H9 (cell line): ENCODE measurements around the gene BAIAP2L1. TPM values are rescaled to one million over a fixed set of nuclear protein-coding genes. Genes with fewer than 3 reads are reported as not detected.

Experiments used
- DNase-seq: peaks from one replicate; pipeline ENCODE4 v3.0.0-alpha.2; 2017
- H2AFZ ChIP-seq: one replicate; pipeline ENCODE4 v1.6.1; 2013; ENCODE audit warnings: mild to moderate bottlenecking, low read length, control low read depth, moderate library complexity
- H2AK5ac ChIP-seq: 2 replicates; pipeline ENCODE4 v1.6.1; 2013; ENCODE audit warnings: low read length, control low read depth, mixed read lengths; ENCODE audit not compliant: insufficient read length
- H2BK120ac ChIP-seq: one replicate; pipeline ENCODE4 v1.6.1; 2013; ENCODE audit warnings: low read depth, mild to moderate bottlenecking, low read length, control low read depth, inconsistent platforms; ENCODE audit not compliant: poor library complexity, severe bottlenecking
- H2BK12ac ChIP-seq: 2 replicates; pipeline ENCODE4 v1.6.1; 2013; ENCODE audit warnings: low read length, control low read depth, mixed read lengths, low read depth; ENCODE audit not compliant: insufficient read length
- H2BK15ac ChIP-seq: 2 replicates; pipeline ENCODE4 v1.6.1; 2013; ENCODE audit warnings: low read depth, low read length, control low read depth
- H2BK20ac ChIP-seq: one replicate; pipeline ENCODE4 v1.6.1; 2013; ENCODE audit warnings: low read depth, mild to moderate bottlenecking, low read length, control low read depth, inconsistent platforms; ENCODE audit not compliant: poor library complexity, severe bottlenecking
- H2BK5ac ChIP-seq: 2 replicates; pipeline ENCODE4 v1.6.1; 2013; ENCODE audit warnings: low read length, control low read depth, mixed read lengths; ENCODE audit not compliant: insufficient read length
- H3K14ac ChIP-seq: 2 replicates; pipeline ENCODE4 v1.6.1; 2013; ENCODE audit warnings: low read length, control low read depth; ENCODE audit not compliant: insufficient read depth
- H3K18ac ChIP-seq: 2 replicates; pipeline ENCODE4 v1.6.1; 2013; ENCODE audit warnings: low read depth, mild to moderate bottlenecking, mixed read lengths, low read length, control low read depth; ENCODE audit not compliant: insufficient read length
- H3K23ac ChIP-seq: 2 replicates; pipeline ENCODE4 v1.6.1; 2013; ENCODE audit warnings: low read length, control low read depth, mixed read lengths, low read depth; ENCODE audit not compliant: insufficient read length
- H3K23me2 ChIP-seq: 2 replicates; pipeline ENCODE4 v1.6.1; 2013; ENCODE audit warnings: low read depth, mild to moderate bottlenecking, mixed read lengths, low read length, control low read depth; ENCODE audit not compliant: insufficient read length, poor library complexity, severe bottlenecking
- H3K27ac ChIP-seq: 2 replicates; pipeline ENCODE4 v1.5.1; 2013; ENCODE audit warnings: low read length, control low read depth, mixed read lengths, low read depth; ENCODE audit not compliant: insufficient read length
- H3K27me3 ChIP-seq: 2 replicates; pipeline ENCODE4 v1.6.1; 2013; ENCODE audit warnings: low read length, control low read depth, inconsistent platforms; ENCODE audit not compliant: insufficient read depth
- H3K4ac ChIP-seq: 2 replicates; pipeline ENCODE4 v1.6.1; 2013; ENCODE audit warnings: low read depth, mild to moderate bottlenecking, control low read depth, inconsistent platforms, low read length, moderate library complexity
- H3K4me1 ChIP-seq: 2 replicates; pipeline ENCODE4 v1.6.1; 2013; ENCODE audit warnings: low read length, control low read depth, inconsistent platforms; ENCODE audit not compliant: insufficient read depth
- H3K4me2 ChIP-seq: 2 replicates; pipeline ENCODE4 v1.6.1; 2013; ENCODE audit warnings: low read length, control low read depth, mixed read lengths; ENCODE audit not compliant: insufficient read length, insufficient read depth
- H3K56ac ChIP-seq: 2 replicates; pipeline ENCODE4 v1.6.1; 2013; ENCODE audit warnings: low read depth, mild to moderate bottlenecking, mixed read lengths, low read length, control low read depth; ENCODE audit not compliant: insufficient read length
- H3K79me1 ChIP-seq: 2 replicates; pipeline ENCODE4 v1.6.1; 2013; ENCODE audit warnings: low read depth, mild to moderate bottlenecking, moderate library complexity, low read length, control low read depth, inconsistent platforms; ENCODE audit not compliant: insufficient read depth, poor library complexity, severe bottlenecking
- H3K79me2 ChIP-seq: 2 replicates; pipeline ENCODE4 v1.6.1; 2013; ENCODE audit warnings: low read length, control low read depth, inconsistent platforms; ENCODE audit not compliant: insufficient read depth
- H3K9ac ChIP-seq: 2 replicates; pipeline ENCODE4 v1.6.1; 2013; ENCODE audit warnings: low read length, control low read depth, mixed read lengths; ENCODE audit not compliant: insufficient read length; ENCODE audit errors: extremely low read depth
- H3K9me3 ChIP-seq: one replicate; pipeline ENCODE4 v1.6.1; 2013; ENCODE audit warnings: low read depth, low read length, inconsistent platforms; ENCODE audit not compliant: control insufficient read depth
- H3T11ph ChIP-seq: one replicate; pipeline ENCODE4 v1.6.1; 2013; ENCODE audit warnings: mild to moderate bottlenecking, low read length, control low read depth, inconsistent platforms
- H4K20me1 ChIP-seq: one replicate; pipeline ENCODE4 v1.6.1; 2013; ENCODE audit not compliant: control insufficient read depth, insufficient read length, insufficient read depth
- H4K5ac ChIP-seq: 2 replicates; pipeline ENCODE4 v1.6.1; 2013; ENCODE audit warnings: low read depth, mild to moderate bottlenecking, mixed read lengths, low read length, control low read depth; ENCODE audit not compliant: insufficient read length
- H4K8ac ChIP-seq: replicated peaks from 2 replicates; pipeline ENCODE4 v1.6.1; 2013; ENCODE audit warnings: low read length, control low read depth, mixed read lengths, low read depth; ENCODE audit not compliant: insufficient read length
- H4K91ac ChIP-seq: 2 replicates; pipeline ENCODE4 v1.6.1; 2013; ENCODE audit warnings: low read depth, mild to moderate bottlenecking, moderate library complexity, mixed read lengths, low read length, control low read depth; ENCODE audit not compliant: insufficient read length
- H3K27ac Mint-ChIP-seq, 3 experiments: 2 replicates in 2 of 3; 3 replicates in 1 of 3; pipeline ENCODE4 v1.8.0; 2020 to 2021; ENCODE audit warnings: mixed read lengths in 3 of 3, mild to moderate bottlenecking in 1 of 3, moderate library complexity in 1 of 3
- H3K27me3 Mint-ChIP-seq: 2 replicates; pipeline ENCODE4 v1.8.0; 2021; ENCODE audit warnings: low read depth, mild to moderate bottlenecking, moderate library complexity, mixed read lengths
- H3K36me3 Mint-ChIP-seq, 3 experiments: 2 replicates in 2 of 3; 3 replicates in 1 of 3; pipeline ENCODE4 v1.8.0; 2020 to 2021; ENCODE audit warnings: low read depth in 3 of 3, mixed read lengths in 3 of 3; ENCODE audit not compliant: insufficient read depth in 1 of 3
- H3K4me1 Mint-ChIP-seq, 2 experiments: 2 replicates each; pipeline ENCODE4 v1.8.0; 2020; ENCODE audit warnings: mixed read lengths in 2 of 2
- H3K4me3 Mint-ChIP-seq, 2 experiments: 2 replicates in 1 of 2; 3 replicates in 1 of 2; pipeline ENCODE4 v1.8.0; 2020 to 2021; ENCODE audit warnings: mild to moderate bottlenecking in 2 of 2, mixed read lengths in 2 of 2, moderate library complexity in 1 of 2
- H3K9me3 Mint-ChIP-seq, 2 experiments: 2 replicates in 1 of 2; 3 replicates in 1 of 2; pipeline ENCODE4 v1.8.0; 2020; ENCODE audit warnings: mild to moderate bottlenecking in 2 of 2, mixed read lengths in 2 of 2, moderate library complexity in 1 of 2
- CTCF ChIP-seq: fragments of 200-600 bp; sonication (generic); conservative IDR thresholded peaks from 3 replicates; pipeline ENCODE4 v1.8.0; 2021; ENCODE audit warnings: antibody characterized with exemption, mild to moderate bottlenecking
- WGBS: extraction: QIAGEN DNeasy Blood & Tissue Kit; methylation state at CpG from one replicate; pipeline ENCODE4 v1.1.7; 2013; ENCODE audit warnings: missing lambda C conversion rate, low lambda C conversion rate, mixed read lengths; ENCODE audit not compliant: insufficient read length; ENCODE audit errors: extremely low coverage; 5-methylcytosine and 5-hydroxymethylcytosine counted together
- total RNA-seq: library from RNA; stranded (reverse); gene quantifications from 2 replicates; pipeline ENCODE4 v1.2.1, GENCODE V29; 2021

Gene BAIAP2L1
- total RNA-seq, 1 experiment from 2014 or later = 25.9 TPM

- no peak overlapping the region for H2BK120ac ChIP-seq
- H3K14ac ChIP-seq = no peak overlapping the region
- no peak overlapping the region for H4K8ac ChIP-seq
- H2AK5ac ChIP-seq = no peak overlapping the region
- H3K27me3 Mint-ChIP-seq = no peaks in the 10 kb centered on the region
- no peak overlapping the region for H3K4me2 ChIP-seq
- DNase-seq = no peak
- no peak overlapping the region for H4K91ac ChIP-seq
- no peak overlapping the region for H3K9ac ChIP-seq
- no peak overlapping the region for H3K18ac ChIP-seq
- no peak overlapping the region for H4K5ac ChIP-seq
- H2AFZ ChIP-seq = no peak overlapping the region
- H3K23ac ChIP-seq = no peak overlapping the region
- H2BK15ac ChIP-seq = no peak overlapping the region
- no peak overlapping the region for H3K4me3 Mint-ChIP-seq
- no peaks in the 10 kb centered on the region for H3K23me2 ChIP-seq
- WGBS = no CpG with 5 or more reads among the region's 7 CpGs
- 0 out of 2 replicates have a peak, but pooled peaks cover 2% of the 10 kb centered on the region for H3K79me2 ChIP-seq
- TF ChIP-seq CTCF = peak; percentile 51
- no peak overlapping the region for H2BK20ac ChIP-seq
- no peaks in the 10 kb centered on the region for H3K9me3 ChIP-seq
- no peak overlapping the region for H3K4ac ChIP-seq
- no peak overlapping the region for H2BK12ac ChIP-seq
- H3K27me3 ChIP-seq = no peaks in the 10 kb centered on the region
- H3T11ph ChIP-seq = no peak overlapping the region
- no peak overlapping the region for H2BK5ac ChIP-seq
- no peaks in the 10 kb centered on the region for H3K79me1 ChIP-seq
- H3K9me3 Mint-ChIP-seq = no peaks in the 10 kb centered on the region
- peaks cover 23 to 32% of the 10 kb centered on the region in 2 experiments for H3K4me1 Mint-ChIP-seq
- peaks cover 8 to 51% (median 43%) of the 10 kb centered on the region in 3 experiments for H3K36me3 Mint-ChIP-seq
- peak overlapping the region in 2 of 3 experiments; percentile 47 to 55; a peak in 2 of 7 replicates for H3K27ac Mint-ChIP-seq
- no peak overlapping the region for H3K56ac ChIP-seq
- no peaks in the 10 kb centered on the region for H3K4me1 ChIP-seq
- H3K27ac ChIP-seq = no peak overlapping the region
- no peaks in the 10 kb centered on the region for H4K20me1 ChIP-seq
These were observed 109.2 kb downstream of the BAIAP2L1 start for GRCh38 chr7:98291717-98292116.
